ENCODE measurements around the gene JOSD2. TPM values are rescaled to one million over a fixed set of nuclear protein-coding genes. Genes with fewer than 3 reads are reported as not detected.

Gene JOSD2
- total RNA-seq, 1 experiment from 2014 or later, result 5.4 TPM

- H3K9ac ChIP-seq (ENCODE audit: extremely low read depth, insufficient read length, low read length), result no peak overlapping the region
- no CpG with 5 or more reads among the region's 17 CpGs for WGBS (ENCODE audit: extremely low coverage, insufficient read length, low lambda C conversion rate)
- no peak overlapping the region for H3K4me2 ChIP-seq (ENCODE audit: insufficient read depth, insufficient read length, low read length)
- no peak overlapping the region; the same call in 1 of the 2 replicates for H3K14ac ChIP-seq (ENCODE audit: insufficient read depth, low read length)
- no peak overlapping the region for H3K4ac ChIP-seq (ENCODE audit: low read depth, low read length)
- no peak overlapping the region for H3K56ac ChIP-seq (ENCODE audit: insufficient read length, low read depth, low read length)
- no peak for TF ChIP-seq CTCF (conservative IDR thresholded peaks at IDR 0.05)
- H3K4me1 Mint-ChIP-seq, result no peaks in the 10 kb centered on the region
- no peak for DNase-seq
- peaks cover 35% of the 10 kb centered on the region for H3K27me3 Mint-ChIP-seq (ENCODE audit: low read depth)
- no peak overlapping the region for H2BK120ac ChIP-seq (ENCODE audit: low read depth, low read length, poor library complexity, severe bottlenecking)
- no peak overlapping the region for H4K5ac ChIP-seq (ENCODE audit: insufficient read length, low read depth, low read length)
- no peaks in the 10 kb centered on the region for H3K79me2 ChIP-seq (ENCODE audit: insufficient read depth, low read length)
- no peak overlapping the region for H3T11ph ChIP-seq (ENCODE audit: low read length)
- H3K9me3 Mint-ChIP-seq, result no peaks in the 10 kb centered on the region
- 0 out of 2 replicates have a peak, but pooled peaks cover 3% of the 10 kb centered on the region for H3K27me3 ChIP-seq (ENCODE audit: insufficient read depth, low read length)
- H2AFZ ChIP-seq (ENCODE audit: low read length), result no peak overlapping the region
- H3K27ac ChIP-seq (ENCODE audit: insufficient read length, low read depth, low read length), result no peak overlapping the region
- no peaks in the 10 kb centered on the region for H3K79me1 ChIP-seq (ENCODE audit: insufficient read depth, low read depth, low read length, poor library complexity, severe bottlenecking)
- no peak overlapping the region for H3K27ac Mint-ChIP-seq
- H2BK20ac ChIP-seq (ENCODE audit: low read depth, low read length, poor library complexity, severe bottlenecking), result no peak overlapping the region
- no peak overlapping the region for H2BK15ac ChIP-seq (ENCODE audit: low read depth, low read length)
- no peak overlapping the region for H3K4me3 Mint-ChIP-seq
- H3K4me1 ChIP-seq (ENCODE audit: insufficient read depth, low read length), result no peaks in the 10 kb centered on the region
- H3K9me3 ChIP-seq (ENCODE audit: control insufficient read depth, low read depth, low read length), result no peaks in the 10 kb centered on the region
- H4K8ac ChIP-seq (replicated peaks; ENCODE audit: insufficient read length, low read depth, low read length), result no peak overlapping the region
- no peak overlapping the region for H3K23ac ChIP-seq (ENCODE audit: insufficient read length, low read depth, low read length)
- no peak overlapping the region for H2BK5ac ChIP-seq (ENCODE audit: insufficient read length, low read length)
- H2BK12ac ChIP-seq (ENCODE audit: insufficient read length, low read depth, low read length), result no peak overlapping the region
- H3K23me2 ChIP-seq (ENCODE audit: insufficient read length, low read depth, low read length, poor library complexity, severe bottlenecking), result no peaks in the 10 kb centered on the region
- H3K18ac ChIP-seq (ENCODE audit: insufficient read length, low read depth, low read length), result no peak overlapping the region
- H4K20me1 ChIP-seq (ENCODE audit: control insufficient read depth, insufficient read depth, insufficient read length), result no peaks in the 10 kb centered on the region
- peaks cover 5 to 7% (median 5%) of the 10 kb centered on the region in 3 experiments; a peak in 4 of 7 replicates for H3K36me3 Mint-ChIP-seq (ENCODE audit: insufficient read depth in 1 of 3, low read depth in 3 of 3)
- H4K91ac ChIP-seq (ENCODE audit: insufficient read length, low read depth, low read length), result no peak overlapping the region
- H2AK5ac ChIP-seq (ENCODE audit: insufficient read length, low read length), result no peak overlapping the region
Measured at GRCh38 chr19:50520822-50521465, 10.0 kb upstream of the JOSD2 start.

Measured in H9 (cell line).